Activated naive CD4-positive, alpha-beta T cell (primary cell): ENCODE results near the gene HHIPL1.
"Not testable (repeated sequence)": the region's sequence is repeated elsewhere in the genome, so short reads cannot be mapped to it uniquely, and the experiment has no call there.

Experiments used
- DNase-seq, 4 experiments: peaks; one replicate each; lab custom pipeline; 2025; lab: John Stamatoyannopoulos, UW

The HHIPL1 gene

DNA sequence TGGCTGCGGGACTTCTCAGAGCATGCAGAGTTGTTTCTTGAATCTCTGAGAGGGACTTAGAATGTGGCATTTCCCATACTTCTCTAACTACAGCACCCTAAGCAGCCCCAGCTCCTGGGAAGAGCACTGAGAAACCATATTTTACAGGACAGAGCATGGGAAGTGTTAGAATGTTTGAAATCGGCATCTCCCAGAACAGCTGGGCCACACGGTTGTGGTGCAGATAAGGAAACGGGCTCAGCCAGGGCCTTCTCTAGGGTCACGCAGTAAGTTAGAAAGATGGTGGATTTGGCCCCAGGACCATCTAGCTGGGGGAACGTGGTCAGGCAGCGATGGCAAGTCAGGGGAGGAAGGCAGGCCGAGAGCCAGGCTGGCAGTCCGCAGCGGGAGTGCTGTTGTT lies 10.5 kb upstream of the HHIPL1 start:
- no peak for DNase-seq

DNA sequence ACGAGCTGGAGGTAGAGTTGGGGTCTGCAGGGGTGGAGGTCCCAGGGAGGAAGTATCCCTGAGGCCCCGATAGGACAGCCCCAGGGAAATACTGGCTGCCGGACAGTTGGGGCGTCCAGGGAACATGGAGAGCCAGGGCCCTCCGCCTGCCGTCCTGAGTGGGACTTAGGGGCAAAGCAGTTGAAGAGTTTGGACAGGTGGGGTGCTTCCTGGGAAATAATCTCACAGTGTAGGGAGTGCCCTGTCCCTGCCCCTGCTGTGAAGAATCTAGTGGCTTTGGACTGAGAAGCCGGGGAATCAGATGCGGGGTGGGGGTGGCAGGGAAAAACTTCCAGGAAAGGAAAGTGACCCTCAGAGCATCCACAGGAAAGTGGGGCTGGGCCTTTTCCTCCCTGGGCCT lies 9.8 kb upstream of the HHIPL1 start:
- DNase-seq: no peak

DNA sequence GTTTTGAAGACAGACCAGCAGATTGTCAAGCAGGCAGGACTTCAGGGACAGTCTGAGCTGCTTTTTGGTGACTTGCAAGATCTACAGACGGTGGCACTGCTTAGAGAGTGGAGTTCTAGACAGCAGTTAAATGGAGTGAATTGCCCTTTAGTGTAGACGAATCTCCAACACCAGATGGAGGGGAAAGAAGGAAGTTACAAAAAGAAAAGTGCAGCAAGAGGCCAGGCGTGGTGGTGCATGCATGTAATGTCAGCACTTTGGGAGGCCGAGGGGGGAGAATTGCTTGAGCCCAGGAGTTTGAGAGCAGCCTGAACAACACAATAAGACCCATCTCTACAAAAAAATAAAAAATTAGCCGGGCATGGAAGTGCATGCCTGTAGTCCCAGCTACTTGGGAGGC lies 8.4 kb upstream of the HHIPL1 start:
- DNase-seq: no peak

DNA sequence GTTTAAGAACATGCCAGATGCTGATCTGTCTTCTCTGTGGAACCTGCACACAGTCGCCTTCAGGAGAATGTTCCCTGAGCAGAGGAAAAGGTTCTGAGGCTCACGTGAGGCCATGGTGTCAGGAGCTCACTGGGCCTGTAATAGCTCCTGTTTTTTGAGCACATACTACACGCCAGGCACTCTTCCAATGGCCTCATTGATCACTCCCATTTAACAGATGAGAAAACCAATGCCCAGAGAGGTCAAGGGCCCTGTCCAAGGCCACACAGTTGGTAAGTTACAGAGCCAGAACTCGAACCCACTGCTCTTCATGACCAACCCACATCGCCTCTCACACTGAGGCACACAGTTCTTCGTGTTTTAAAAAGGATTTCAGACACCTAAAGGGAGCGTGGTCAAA lies 7.3 kb upstream of the HHIPL1 start:
- DNase-seq: no peak

DNA sequence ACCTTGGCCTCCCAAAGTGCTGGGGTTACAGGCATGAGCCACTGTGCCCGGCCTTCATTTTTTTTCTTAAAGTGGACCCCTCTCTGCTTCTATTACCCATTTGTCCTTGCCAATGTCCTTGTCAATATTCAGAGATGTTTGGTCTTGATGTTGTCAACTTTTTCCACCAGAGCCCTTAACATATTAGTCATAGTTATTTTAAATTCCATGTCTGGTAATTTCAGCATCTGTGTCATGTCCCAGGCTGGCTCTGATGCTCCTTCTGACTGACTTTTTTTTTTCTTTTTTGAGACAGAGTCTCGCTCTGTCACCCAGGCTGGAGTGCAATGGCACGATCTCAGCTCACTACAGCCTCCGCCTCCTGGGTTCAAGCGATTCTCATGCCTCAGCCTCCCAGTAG lies 2.2 kb upstream of the HHIPL1 start:
- DNase-seq: not testable (repeated sequence)

DNA sequence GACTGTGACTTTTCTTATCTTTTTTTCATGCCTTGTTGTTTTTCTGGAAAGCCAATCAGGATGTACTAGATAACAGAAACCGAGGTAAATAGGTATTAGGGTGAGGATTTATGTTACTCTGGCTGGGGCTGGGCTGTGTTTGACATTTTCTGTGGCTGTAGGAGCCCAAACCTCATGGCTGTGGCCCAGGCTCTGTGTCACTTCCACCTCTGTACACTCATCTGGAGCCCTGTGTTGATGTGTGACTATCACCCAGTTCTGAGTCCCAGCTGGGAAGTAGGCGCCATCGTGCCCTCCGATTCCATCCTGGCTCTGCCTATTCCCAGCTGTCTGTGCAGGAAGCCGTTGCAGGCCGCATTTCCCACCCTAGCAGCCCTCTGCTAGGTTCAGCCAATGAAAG lies 1.6 kb upstream of the HHIPL1 start:
- no peak for DNase-seq

DNA sequence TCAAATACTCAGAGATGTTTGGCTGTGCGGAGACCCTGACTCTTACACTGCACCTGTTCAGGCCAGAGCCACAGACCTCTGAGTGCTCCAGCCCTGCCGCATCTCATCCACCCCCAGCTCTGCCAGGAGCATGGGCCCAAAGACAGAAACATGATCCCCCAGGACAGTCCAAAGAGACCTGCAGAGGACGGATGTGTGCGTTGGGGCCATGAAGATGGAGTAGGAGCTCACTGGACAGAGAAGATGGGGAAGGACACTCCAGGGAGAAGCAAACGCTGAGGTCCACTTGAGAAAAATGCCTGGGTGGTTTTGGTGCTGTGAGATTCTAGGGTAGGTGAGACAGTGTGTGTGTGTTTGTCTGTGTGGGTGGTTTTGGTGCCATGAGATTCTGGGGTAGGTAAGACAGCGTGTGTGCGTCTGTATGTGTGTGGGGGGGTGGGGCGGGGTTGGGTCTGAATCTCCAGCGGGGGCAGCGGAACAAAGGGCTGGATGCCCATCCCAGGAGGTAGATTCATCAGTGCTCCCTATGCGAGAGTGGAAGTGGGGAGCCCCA lies 818 bp upstream of the HHIPL1 start:
- DNase-seq: no peak

DNA sequence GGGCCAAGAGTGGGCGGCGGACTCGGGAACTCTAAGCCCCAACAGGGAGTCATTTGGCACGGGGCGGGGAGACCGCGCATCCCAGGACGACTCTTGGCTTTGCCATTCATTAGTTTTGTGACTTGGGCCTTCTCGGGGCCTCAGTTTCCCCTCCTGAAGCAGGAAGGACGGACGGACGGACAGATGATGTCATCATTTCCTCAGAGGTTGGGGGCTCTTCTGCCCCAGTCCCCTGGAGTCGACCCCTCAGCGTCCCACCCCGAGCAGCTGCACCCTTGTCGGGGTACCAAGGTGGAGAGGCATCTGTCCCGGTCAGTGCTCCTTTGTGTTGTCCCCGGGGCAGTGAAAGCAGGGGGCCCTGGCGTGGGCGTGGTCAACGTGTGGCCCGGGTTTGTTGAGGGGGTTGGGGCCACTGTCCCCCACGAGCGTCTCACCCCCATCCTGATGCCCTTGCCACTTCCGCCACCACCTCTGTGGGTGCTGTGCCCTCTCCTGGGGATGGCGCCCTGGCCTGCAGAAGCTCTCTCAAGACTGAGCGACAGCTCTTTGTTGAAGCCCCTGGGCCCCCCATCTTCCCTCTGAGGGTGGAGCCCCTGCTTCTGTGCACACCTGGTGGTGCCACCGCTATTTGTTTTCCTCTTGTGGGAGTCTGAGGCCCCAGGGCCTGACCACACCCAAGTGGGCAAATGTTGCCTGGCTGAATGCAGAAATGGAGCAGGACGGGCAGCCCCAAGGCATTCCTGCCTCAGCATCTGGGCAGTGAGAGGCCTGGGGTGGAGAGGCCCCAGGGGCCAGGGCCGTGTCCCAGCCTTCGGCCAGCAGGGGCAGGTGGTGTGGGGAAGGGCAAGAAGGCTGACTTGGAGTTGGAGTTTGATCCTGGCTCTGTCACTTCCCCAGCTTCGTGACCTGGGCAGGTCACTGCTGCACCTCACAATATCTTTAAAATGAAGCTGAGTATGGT lies 896 bp downstream of the HHIPL1 start:
- DNase-seq: no peak

DNA sequence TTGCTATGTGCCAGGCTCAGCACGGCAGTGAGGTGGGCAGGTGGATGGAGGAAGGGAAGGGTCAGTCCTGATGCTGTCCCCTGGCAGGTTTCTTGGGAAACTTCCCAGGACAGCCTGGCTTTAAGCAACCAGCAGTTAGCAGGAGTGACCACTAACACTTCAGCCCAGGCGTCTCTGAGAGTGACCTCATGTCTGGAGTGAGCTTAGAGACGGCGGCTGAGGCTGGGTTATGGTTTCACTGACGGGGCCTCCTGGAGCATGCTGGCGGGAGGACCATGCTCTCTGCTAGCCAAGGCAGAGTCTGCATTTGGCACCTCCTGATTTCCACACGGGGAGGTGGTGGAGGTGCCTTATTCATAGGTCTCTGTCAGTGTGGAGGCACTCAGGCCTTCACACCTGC lies 2.5 kb downstream of the HHIPL1 start:
- no peak for DNase-seq

DNA sequence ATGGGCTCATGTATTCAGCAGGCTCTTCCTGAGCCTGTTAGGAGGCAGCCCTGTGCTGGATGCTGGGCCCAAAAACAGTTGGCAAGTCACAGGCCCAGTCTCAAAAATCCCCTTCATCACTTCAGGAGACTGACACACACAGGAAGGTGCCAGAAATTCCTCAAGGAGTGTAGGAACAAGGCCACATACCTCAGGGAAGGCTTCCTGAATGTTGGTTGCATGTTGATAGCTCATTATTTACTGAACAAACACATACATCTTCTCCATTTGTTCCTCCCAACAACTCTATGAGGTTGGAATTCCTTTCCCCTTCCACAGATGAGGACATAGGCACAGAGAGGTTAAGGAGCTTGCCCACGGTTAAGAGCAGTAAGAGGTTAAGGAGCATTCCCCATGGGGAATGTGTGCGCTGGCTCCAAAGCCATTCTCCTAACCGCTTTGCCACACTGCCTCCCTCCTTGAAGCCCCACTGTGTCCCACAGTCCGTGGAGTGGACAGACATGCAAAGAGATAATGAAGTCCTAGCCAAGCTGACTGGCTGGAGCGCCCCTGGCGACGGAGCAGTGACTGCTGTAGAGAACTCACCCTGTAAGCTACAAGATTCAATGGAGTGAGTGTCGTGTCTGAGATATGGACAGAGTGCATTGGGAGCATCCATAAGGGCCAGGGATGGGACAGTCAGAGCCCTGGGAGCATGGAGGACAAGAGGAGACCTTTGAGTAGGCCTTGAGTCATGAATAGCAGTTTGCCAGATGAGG lies 3.3 kb downstream of the HHIPL1 start:
- no peak for DNase-seq

DNA sequence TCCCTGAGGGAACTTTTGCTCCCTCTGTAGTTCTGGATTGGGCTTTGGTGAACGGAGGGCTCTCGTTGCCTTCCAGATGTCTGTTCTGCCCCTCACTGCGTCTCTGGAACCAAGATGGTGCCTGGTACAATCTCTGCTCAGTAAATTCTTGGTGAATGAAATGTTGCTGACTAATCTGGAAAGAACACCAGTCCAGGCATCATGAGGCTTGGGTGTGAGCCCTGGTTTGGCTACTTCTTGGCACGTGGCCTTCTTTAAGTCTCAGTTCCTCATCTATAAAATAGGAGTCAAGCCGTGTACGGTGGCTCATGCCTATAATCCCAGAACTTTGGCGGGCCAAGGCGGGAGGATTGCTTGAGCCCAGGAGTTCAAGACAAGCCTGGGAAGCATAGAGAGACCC lies 4.3 kb downstream of the HHIPL1 start:
- no peak for DNase-seq

DNA sequence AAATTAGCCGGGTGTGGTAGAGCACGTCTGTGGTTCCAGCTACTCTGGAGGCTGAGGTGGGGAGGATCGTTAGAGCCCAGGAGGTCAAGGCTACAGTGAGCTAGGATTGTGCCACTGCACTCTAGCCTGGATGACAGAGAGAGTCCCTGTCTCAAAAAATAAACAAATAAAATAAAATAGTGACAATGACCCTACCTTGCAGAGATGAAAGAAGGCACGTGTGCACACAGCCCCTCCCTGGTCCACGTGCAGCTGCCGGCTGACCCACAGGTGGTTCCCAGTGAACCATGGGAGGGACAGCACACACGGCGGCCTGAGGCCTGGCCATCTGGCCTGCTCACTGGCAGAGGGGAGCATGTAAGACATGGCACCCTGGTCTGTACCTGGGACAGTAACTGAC lies 4.7 kb downstream of the HHIPL1 start:
- no peak for DNase-seq

DNA sequence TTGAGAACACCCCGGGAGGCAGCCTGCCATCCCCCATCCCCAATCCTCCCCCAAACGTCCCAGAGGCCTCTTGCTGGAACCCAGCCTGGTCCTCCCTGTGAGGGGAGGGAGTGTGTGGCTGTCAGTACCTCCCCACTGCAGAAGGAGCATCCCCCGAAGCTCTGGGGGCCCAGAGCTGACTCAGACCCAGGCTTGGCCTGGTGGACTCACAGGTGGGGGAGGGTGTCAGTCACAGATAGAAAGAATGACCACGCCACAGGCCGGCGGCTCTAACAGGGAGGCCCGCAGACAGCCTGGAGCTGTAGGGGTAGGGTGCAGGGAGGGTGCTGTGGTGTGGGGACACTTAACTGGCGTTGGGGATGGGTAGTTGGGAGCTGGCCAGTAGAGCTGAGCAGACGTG lies 5.3 kb downstream of the HHIPL1 start:
- no peak for DNase-seq

DNA sequence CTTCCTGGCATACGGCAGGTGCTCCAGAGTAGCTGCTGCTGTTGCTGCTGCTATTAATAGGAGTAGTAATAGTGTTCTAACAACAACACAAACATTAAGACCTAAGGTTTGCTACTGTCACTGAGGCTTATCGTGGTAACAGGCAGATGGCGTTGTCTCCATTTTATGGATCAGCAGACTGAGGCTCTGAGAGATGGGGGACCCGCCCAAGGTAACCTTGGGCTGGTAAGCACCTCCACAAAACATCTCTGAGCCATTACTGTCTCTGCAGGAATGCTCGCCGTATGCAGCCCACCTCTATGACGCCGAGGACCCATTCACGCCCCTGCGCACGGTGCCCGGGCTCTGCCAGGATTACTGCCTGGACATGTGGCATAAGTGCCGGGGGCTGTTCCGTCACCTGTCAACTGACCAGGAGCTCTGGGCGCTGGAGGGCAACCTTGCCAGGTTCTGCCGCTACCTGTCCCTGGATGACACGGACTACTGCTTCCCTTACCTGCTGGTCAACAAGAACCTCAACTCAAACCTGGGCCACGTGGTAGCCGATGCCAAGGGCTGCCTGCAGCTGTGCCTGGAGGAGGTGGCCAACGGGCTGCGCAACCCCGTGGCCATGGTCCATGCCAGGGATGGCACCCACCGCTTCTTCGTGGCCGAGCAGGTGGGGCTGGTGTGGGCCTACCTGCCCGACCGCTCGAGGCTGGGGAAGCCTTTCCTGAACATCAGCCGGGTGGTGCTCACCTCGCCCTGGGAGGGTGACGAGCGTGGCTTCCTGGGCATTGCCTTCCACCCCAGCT lies 7.2 kb downstream of the HHIPL1 start:
- no peak for DNase-seq

DNA sequence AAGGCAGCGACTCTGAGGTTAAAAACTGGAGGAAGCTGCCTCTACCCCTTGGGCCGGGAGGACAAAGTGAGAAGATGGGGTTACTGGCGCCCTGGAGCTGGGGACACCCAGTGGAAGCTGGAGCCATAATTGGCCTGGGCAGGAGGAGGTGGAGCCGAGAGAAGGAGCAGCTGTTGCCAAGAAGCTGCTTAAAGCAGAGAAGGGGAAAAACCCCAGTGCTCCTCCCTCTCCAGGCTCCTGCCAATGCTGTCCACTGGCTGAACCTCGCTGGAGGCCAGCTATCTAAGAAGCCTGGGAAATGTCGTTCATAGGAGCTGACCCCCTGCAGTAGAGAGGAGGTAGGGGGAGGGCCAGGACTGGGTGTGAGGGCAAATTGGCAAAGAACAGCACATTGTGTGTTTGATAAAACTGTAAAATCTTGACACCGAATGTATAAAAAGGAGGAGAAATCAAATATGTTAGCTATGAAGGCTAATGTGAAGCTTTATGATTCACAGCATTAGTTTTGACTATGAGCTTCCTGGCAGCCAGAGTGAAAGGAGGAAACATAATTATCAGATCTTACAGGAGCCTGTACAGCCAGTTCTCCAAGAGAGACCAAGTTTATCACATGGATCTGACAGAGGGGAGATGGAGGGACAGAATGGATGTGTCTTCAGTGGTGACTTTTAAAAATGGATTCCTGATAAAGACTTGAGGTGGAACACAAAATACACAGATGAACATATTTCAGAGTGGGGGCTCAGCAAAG lies 9.5 kb downstream of the HHIPL1 start:
- no peak for DNase-seq

DNA sequence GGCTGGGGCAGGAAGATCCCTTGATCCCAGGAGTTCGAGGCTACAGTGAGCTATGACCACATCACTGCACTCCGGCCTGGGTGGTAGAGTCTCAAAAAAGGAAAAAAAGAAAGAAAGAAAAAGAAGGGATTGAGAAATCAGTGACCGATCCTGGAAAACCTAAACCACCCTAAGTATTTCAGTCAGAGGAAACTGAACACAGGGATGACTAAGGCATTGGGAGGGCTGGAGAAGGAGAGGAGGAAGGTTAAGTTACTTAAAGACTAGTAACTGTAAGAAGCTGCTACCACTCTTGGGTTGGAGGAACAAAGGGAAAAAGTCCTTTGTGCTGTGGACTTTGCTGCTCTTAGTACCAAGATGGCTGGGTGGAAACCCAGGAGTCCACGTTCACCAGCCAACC lies 10.6 kb downstream of the HHIPL1 start:
- DNase-seq: no peak

DNA sequence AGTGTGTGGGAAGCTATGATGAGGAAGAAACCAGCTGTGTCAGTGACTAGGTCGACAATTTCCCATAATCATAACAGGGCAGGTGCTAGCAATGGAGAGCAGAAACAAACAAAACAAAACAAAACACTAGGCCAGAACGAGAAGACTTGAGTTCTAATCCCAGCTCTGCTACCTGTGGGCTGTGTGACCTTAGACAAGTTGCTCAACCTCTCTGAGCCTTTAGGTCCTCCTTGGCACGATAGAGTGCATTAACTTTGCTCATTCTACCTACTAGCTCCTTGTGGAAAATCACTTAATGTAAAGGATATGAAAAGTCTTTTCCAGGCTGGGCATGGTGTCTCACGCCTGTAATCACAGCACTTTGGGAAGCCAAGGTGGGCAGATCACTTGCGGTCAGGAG lies 11.2 kb downstream of the HHIPL1 start:
- no peak for DNase-seq

DNA sequence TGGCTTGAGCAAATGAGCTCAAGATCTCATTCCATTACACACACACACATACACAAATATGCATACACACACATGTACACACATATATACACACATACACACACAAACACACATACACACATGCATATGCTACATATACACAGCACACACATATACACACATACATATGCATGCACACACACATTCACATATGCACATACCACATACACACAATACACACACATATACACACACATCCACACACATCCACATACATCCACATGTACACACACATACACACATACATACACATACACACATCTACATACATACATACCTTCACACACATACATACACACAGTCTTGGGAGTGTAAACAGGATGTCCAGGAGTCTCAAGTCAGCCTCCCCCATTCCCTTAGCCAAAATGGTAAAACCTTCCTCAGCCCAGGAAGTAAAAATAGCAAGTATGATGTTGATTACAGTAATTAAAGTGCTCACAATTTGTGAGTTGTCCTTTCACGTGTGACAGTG lies 12.8 kb downstream of the HHIPL1 start:
- DNase-seq: no peak

DNA sequence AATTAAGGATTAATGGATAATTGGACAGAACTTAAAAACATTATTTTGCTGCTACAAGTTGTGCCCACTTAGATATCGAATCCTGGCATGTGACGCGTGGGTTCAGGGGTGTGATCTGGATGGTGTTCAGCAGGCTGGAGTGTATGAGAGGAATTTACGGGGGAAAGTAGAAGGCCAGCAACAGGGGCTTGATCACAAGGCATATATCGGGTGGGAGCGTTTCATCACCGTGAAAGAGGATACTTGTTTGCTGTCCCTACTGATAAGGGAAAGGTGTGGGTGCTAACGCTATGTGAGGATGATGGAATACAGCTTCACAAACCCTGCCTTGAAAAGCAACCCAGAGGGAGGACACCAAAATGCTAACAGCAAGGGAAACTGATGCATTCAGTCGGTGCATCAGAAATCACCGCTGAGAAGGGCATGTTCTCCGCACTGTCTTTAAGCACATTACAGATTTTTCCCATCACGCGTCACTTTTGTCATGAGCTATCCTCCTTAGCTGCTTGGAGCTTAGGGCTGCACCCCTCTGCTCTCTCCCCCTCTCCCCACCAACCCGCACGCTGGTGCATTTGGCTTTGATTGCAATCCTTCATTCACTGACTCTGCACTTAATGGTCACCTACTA lies 13.4 kb downstream of the HHIPL1 start:
- no peak for DNase-seq

DNA sequence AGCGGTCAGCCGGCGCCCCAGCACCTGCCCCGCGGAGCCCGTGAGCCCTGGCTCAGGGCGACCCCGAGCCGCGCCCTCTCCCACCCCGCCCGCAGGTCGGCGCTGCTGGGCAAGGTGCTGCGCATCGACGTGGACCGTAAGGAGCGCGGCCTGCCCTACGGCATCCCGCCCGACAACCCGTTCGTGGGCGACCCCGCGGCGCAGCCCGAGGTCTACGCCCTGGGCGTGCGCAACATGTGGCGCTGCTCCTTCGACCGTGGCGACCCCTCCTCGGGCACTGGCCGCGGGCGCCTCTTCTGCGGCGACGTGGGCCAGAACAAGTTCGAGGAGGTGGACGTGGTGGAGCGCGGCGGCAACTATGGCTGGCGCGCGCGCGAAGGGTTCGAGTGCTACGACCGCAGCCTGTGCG lies 14.4 kb downstream of the HHIPL1 start:
- DNase-seq: no peak
